GM12873 (cell line): ENCODE results near the gene TCEAL8.

ENCODE experiments used
- CTCF ChIP-seq: IDR thresholded peaks from 2 replicates; pipeline ENCODE4 v1.5.1; 2012; ENCODE audit warnings: low read depth, mild to moderate bottlenecking, moderate library complexity, low read length, control low read depth; ENCODE audit not compliant: insufficient read depth; ENCODE audit errors: missing control alignments

Gene TCEAL8

GRCh38 chrX:103212749-103213457 is 42.1 kb downstream of the TCEAL8 start:
- no peak for TF ChIP-seq CTCF

- TF ChIP-seq CTCF, result peak; percentile 69
Observed at GRCh38 chrX:103211012-103211715, 43.8 kb downstream of the TCEAL8 start.

- no peak for TF ChIP-seq CTCF
Observed at GRCh38 chrX:103210056-103210455, 44.9 kb downstream of the TCEAL8 start.
